ENCODE measurements around the gene SLC26A9.

GRCh38 chr1:205938682-205939081 is 4.6 kb downstream of the SLC26A9 start:
- TF ChIP-seq XRCC5 (IDR thresholded peaks at IDR 0.05; ENCODE audit: low read depth, low read length) (no peak), MYBL2 (IDR thresholded peaks at IDR 0.05; ENCODE audit: low read depth) (no peak), MYBL2 (CRISPR knock-in tag; IDR thresholded peaks at IDR 0.05; ENCODE audit: borderline replicate concordance) (no peak), RFX7 (CRISPR knock-in tag; IDR thresholded peaks at IDR 0.05) (no peak), GABPB1 (CRISPR knock-in tag; IDR thresholded peaks at IDR 0.05) (no peak), MTA2 (IDR thresholded peaks at IDR 0.05; ENCODE audit: low read depth) (no peak), TBL1XR1 (IDR thresholded peaks at IDR 0.05; ENCODE audit: low read length in 2 of 2) (no peak), CCNT2 (IDR thresholded peaks at IDR 0.05; ENCODE audit: borderline replicate concordance, extremely low read depth, insufficient read length, low read depth, low read length) (no peak), CTCF (IDR thresholded peaks at IDR 0.05 in 2 of 3, conservative IDR thresholded peaks at IDR 0.05 in 1 of 3; ENCODE audit: insufficient read depth in 2 of 3, low read depth in 1 of 3, low read length in 3 of 3) (no peak)
